C4-2B (cell line): Measurements from ENCODE around the gene SYCE1.
"Not testable (repeated sequence)": the region's sequence is repeated elsewhere in the genome, so short reads cannot be mapped to it uniquely, and the experiment has no call there.

Source experiments
- H3K27ac ChIP-seq: fragments of 450-650 bp; 2 replicates; pipeline ENCODE4 v1.5.1; 2017
- CTCF ChIP-seq: fragments of 450-650 bp; conservative IDR thresholded peaks from 2 replicates; pipeline ENCODE4 v1.5.1; 2017; ENCODE audit warnings: mild to moderate bottlenecking
- ZFX ChIP-seq: fragments of 450-650 bp; IDR thresholded peaks from 2 replicates; pipeline ENCODE4 v1.6.1; 2017

The SYCE1 gene

GRCh38 chr10:133565441-133566294 is at the start of gene SYCE1:
SYCE1 (minus strand) TSS chr10:133565583; CDS start chr10:133565529, 54 bp downstream.
- TF ChIP-seq ZFX (no peak), CTCF (no peak)
- no peak within 1 kb of the TSS for H3K27ac ChIP-seq

DNA sequence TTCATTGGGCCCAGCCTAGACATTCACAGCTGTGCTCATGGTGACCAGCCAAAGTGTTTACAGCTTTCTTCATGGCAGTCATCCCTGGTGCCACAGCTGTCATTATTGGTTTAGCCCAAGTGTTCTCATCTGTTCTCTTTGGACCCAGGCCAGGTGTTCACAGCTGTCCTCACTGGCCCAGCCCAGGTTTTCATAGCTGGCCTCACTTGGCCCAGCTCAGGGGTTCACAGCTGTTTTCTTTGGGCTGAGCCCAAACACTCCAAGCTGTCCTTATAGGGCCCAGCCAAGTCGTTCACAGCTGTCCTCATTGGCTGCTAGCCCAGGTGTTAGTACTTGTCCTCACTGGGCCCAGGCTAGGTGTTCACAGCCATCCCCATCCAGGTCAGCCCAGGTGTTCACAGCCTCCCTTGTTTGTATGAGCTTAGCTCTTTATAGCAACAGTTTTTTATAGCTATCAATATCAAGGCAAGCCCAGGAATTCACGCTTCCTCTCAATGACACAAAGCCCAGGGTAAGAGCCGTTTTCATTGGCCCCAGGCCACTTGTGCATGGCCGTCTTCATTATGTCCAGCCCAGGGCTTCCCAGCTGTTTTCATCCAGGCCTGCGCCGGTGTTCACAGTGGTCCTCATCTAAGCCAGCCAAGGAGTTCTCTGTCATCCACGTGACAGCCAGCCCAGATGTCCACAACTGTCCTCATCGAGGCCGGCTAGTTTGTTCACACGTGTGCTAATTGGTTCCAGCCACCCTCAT is 49.6 kb upstream of the SYCE1 start:
- TF ChIP-seq ZFX (no peak), CTCF (no peak)
- no peak overlapping the region for H3K27ac ChIP-seq

GRCh38 chr10:133613699-133614098 is 48.3 kb upstream of the SYCE1 start:
- TF ChIP-seq ZFX: no peak
- TF ChIP-seq CTCF: no peak
- H3K27ac ChIP-seq: no peak overlapping the region

DNA sequence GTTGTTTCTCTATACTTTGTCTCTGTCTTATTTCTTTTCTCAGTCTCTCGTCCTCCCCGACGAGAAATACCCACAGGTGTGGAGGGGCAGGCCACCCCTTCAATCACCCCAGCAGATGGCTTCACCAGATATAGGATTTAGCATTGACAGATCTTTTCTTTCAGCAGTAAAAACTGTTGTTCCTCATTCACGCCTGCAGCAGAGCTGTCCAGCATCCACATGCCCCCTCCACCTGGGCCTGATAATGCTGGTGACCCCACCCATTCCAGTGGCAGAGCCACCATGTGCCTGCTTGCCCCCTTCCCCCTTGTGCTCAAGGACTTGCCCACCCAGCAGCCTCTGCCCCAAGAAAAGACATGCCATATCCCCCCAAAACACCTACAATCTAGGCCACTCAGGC is 45.7 kb upstream of the SYCE1 start:
- H3K27ac ChIP-seq: no peak overlapping the region
- no peak for TF ChIP-seq ZFX
- no peak for TF ChIP-seq CTCF

GRCh38 chr10:133608855-133609254 is 43.5 kb upstream of the SYCE1 start:
- no peak for TF ChIP-seq ZFX
- TF ChIP-seq CTCF: peak; percentile 78
- no peak overlapping the region for H3K27ac ChIP-seq

- H3K27ac ChIP-seq: not testable (repeated sequence)
These were observed 38.1 kb upstream of the SYCE1 start for GRCh38 chr10:133603434-133603833.

DNA sequence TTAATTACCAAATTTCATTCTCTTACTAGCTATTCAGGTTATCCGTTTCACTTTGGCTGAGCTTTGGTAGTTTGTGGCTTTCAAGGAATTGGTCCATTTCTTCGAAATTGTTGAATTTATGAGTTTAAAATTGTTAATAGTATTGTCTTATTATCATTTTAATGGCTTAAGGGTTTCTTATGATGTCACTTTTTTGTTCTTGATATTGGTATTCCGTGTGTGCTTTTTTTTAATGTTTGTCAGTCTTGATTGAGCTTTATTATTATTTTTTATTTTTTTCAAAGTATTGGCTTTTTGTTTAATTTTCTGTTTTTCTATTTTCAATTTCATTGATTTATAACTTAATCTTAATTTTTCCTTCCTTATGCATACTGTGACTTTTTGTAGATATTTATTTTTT is 35.3 kb upstream of the SYCE1 start:
- TF ChIP-seq ZFX (no peak), CTCF (no peak)
- no peak overlapping the region for H3K27ac ChIP-seq

- H3K27ac ChIP-seq: not testable (repeated sequence)
These were observed 34.5 kb upstream of the SYCE1 start for GRCh38 chr10:133599869-133600268.
